Sigmoid colon (tissue), 4 donors: ENCODE measurements around the gene GRID1.

Experiments used
- CTCF ChIP-seq, 4 experiments: fragments of 450-650 bp in 3 of 4; fragments of 200-600 bp in 1 of 4; IDR thresholded peaks; one replicate each; pipeline ENCODE4 v1.5.1; 2016 to 2019; ENCODE audit warnings: antibody characterized with exemption in 4 of 4, mild to moderate bottlenecking in 3 of 4, moderate library complexity in 2 of 4
- POLR2A ChIP-seq, 2 donors: fragments of 450-650 bp; IDR thresholded peaks; one replicate each; pipeline ENCODE4 v1.6.1; 2016; ENCODE audit warnings: antibody characterized with exemption in 2 of 2, mild to moderate bottlenecking in 2 of 2, moderate library complexity in 2 of 2
- POLR2AphosphoS5 ChIP-seq, 4 donors: sonication (generic); formaldehyde crosslinking; IDR thresholded peaks; one replicate each; pipeline ENCODE4 v1.6.1; 2017; ENCODE audit warnings: antibody characterized with exemption in 4 of 4

- TF ChIP-seq CTCF (IDR thresholded peaks at IDR 0.05) (no peak), POLR2A (IDR thresholded peaks at IDR 0.05) (no peak), POLR2AphosphoS5 (IDR thresholded peaks at IDR 0.05) (no peak)
Measured at GRCh38 chr10:85919491-85920021, 447.0 kb downstream of the GRID1 start.
